ENCODE results near the gene MRTFA. TPM values are rescaled to one million over a fixed set of nuclear protein-coding genes. Genes with fewer than 3 reads are reported as not detected.

The MRTFA gene
- total and polyA plus RNA-seq, 4 donors: 7.5 to 22.0 (median 9.6) TPM

DNA sequence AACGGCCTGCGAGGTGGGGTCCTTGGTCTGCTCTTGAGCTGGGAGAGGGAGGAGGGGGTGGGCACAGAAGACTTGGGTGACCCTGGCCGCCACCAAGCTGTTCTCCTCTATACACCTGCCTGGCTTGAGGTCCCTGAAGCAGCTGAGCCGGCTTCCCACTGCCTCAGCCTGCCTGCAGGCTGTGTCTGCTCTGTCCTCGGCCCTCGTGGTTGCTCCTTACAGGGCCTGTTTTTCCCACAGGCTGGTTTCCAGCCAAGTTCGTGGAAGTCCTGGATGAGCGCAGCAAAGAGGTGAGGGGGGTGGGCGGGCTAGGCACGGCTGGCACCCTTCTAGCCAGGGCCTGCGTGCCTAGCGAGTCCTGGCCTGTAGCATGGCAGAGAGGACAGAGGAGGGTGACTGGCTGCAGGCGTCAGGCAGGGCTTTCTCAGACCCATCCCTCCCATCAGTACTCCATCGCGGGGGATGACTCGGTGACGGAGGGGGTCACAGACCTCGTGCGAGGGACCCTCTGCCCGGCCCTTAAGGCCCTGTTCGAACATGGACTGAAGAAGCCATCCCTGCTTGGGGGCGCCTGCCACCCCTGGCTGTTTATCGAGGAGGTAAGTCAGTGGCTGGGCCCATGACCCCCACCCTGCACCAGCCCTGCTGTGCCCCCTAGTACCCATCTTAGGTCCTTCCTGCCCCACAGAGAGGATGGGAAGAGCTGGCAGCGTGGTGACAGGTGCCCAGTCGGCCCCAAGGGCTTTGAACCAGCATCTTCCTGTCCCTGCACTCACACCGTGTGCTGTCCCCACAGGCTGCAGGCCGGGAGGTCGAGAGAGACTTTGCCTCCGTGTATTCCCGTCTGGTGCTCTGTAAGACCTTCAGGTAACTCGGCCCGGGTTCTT lies 228.4 kb downstream of the MRTFA start:
- 94% methylated on average over 32 of the region's 32 CpGs for WGBS

More for the DNA sequence above, 228.4 kb downstream of the MRTFA start:
- no peaks in the 10 kb centered on the region for H3K9me3 ChIP-seq (ENCODE audit: control insufficient read depth in 4 of 4, low read length in 3 of 4)
- H3K9ac ChIP-seq (ENCODE audit: low read depth in 1 of 2, low read length in 2 of 2): no peak overlapping the region
- H3K27me3 ChIP-seq (ENCODE audit: control insufficient read depth in 4 of 4, insufficient read depth in 4 of 4, low read length in 3 of 4): no peaks in the 10 kb centered on the region
- no peak overlapping the region for H3K27ac ChIP-seq (ENCODE audit: low read depth in 1 of 2, low read length in 2 of 2)
- peaks cover 19 to 66% (median 21%) of the 10 kb centered on the region in 4 donors for H3K36me3 ChIP-seq (ENCODE audit: control insufficient read depth in 4 of 4, insufficient read depth in 3 of 4, low read depth in 1 of 4, low read length in 3 of 4)
- no peak for DNase-seq (ENCODE audit: low spot score)
- TF ChIP-seq RAD21 (IDR thresholded peaks at IDR 0.05) (no peak), ZBTB33 (IDR thresholded peaks at IDR 0.05) (no peak), RXRA (IDR thresholded peaks at IDR 0.05) (no peak), JUND (IDR thresholded peaks at IDR 0.05) (no peak), HNF4A (conservative IDR thresholded peaks at IDR 0.05) (no peak), ATF3 (IDR thresholded peaks at IDR 0.05) (no peak), MAX (IDR thresholded peaks at IDR 0.05) (no peak), SP1 (IDR thresholded peaks at IDR 0.05) (no peak), EGR1 (IDR thresholded peaks at IDR 0.05; ENCODE audit: low read depth in 2 of 2) (no peak), FOXA1 (IDR thresholded peaks at IDR 0.05) (no peak), TAF1 (conservative IDR thresholded peaks at IDR 0.05) (no peak), FOXA2 (IDR thresholded peaks at IDR 0.05) (no peak), YY1 (IDR thresholded peaks at IDR 0.05) (no peak), NR2F2 (IDR thresholded peaks at IDR 0.05) (no peak), HNF4G (IDR thresholded peaks at IDR 0.05) (no peak), CTCF (IDR thresholded peaks at IDR 0.05; ENCODE audit: low read depth, low read length, missing input control) (no peak), GABPA (IDR thresholded peaks at IDR 0.05 in 1 of 2, conservative IDR thresholded peaks at IDR 0.05 in 1 of 2) (no peak)
- TF ChIP-seq, protein P1, sequence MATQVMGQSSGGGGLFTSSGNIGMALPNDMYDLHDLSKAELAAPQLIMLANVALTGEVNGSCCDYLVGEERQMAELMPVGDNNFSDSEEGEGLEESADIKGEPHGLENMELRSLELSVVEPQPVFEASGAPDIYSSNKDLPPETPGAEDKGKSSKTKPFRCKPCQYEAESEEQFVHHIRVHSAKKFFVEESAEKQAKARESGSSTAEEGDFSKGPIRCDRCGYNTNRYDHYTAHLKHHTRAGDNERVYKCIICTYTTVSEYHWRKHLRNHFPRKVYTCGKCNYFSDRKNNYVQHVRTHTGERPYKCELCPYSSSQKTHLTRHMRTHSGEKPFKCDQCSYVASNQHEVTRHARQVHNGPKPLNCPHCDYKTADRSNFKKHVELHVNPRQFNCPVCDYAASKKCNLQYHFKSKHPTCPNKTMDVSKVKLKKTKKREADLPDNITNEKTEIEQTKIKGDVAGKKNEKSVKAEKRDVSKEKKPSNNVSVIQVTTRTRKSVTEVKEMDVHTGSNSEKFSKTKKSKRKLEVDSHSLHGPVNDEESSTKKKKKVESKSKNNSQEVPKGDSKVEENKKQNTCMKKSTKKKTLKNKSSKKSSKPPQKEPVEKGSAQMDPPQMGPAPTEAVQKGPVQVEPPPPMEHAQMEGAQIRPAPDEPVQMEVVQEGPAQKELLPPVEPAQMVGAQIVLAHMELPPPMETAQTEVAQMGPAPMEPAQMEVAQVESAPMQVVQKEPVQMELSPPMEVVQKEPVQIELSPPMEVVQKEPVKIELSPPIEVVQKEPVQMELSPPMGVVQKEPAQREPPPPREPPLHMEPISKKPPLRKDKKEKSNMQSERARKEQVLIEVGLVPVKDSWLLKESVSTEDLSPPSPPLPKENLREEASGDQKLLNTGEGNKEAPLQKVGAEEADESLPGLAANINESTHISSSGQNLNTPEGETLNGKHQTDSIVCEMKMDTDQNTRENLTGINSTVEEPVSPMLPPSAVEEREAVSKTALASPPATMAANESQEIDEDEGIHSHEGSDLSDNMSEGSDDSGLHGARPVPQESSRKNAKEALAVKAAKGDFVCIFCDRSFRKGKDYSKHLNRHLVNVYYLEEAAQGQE (IDR thresholded peaks at IDR 0.05): no peak
- H3K4me3 ChIP-seq (ENCODE audit: low read depth in 1 of 3, low read length in 3 of 3): no peak overlapping the region
- H3K4me1 ChIP-seq (ENCODE audit: control insufficient read depth in 4 of 4, insufficient read depth in 4 of 4, low read length in 3 of 4): peaks cover 0 to 20% (median 17%) of the 10 kb centered on the region in 4 donors
